Caco-2 (cell line): ENCODE data around the gene SPINK8. TPM values are rescaled to one million over a fixed set of nuclear protein-coding genes. Genes with fewer than 3 reads are reported as not detected.

ENCODE experiments used
- BruUV-seq: library from RNA; stranded (reverse); fragments of 400-500 nt; replicated peaks from 2 replicates; lab custom pipeline; 2021; lab: Mats Ljungman, UMichigan
- CTCF ChIA-PET: fragments of 300-600 bp; sonication (Branson Sonifier 250); formaldehyde crosslinking; loops from one replicate; lab custom pipeline; 2022; ENCODE audit warnings: antibody characterized with exemption; lab: Charles Lee
- POLR2A ChIA-PET: fragments of 300-600 bp; sonication (Branson Sonifier 250); formaldehyde crosslinking; loops from one replicate; lab custom pipeline; 2022; ENCODE audit warnings: antibody characterized with exemption; lab: Charles Lee
- DNase-seq, 2 experiments: peaks; one replicate each; pipeline versions ENCODE4 v3.0.0 to v3.0.0-alpha.2; 2020 to 2022
- H3K27me3 ChIP-seq: replicated peaks from 2 replicates; pipeline ENCODE4 v1.6.0; 2011; ENCODE audit warnings: low read length; ENCODE audit not compliant: control insufficient read depth, insufficient read depth
- H3K36me3 ChIP-seq: 2 replicates; pipeline ENCODE4 v1.5.1; 2011; ENCODE audit warnings: low read length; ENCODE audit not compliant: control insufficient read depth, insufficient read depth
- H3K4me1 ChIP-seq: fragments of 250-450 bp; sonication (Bioruptor Pico); 2 replicates; pipeline ENCODE4 v1.5.1; 2020; ENCODE audit warnings: mild to moderate bottlenecking
- H3K4me3 ChIP-seq: 2 replicates; pipeline ENCODE4 v1.5.1; 2011; ENCODE audit warnings: low read depth, mild to moderate bottlenecking, control low read depth, low read length
- H3K9me3 ChIP-seq: fragments of 250-450 bp; sonication (Bioruptor Pico); 2 replicates; pipeline ENCODE4 v1.5.1; 2020; ENCODE audit warnings: mild to moderate bottlenecking, moderate library complexity
- H3K27ac Mint-ChIP-seq: one replicate; pipeline ENCODE4 v1.8.0; 2022; ENCODE audit warnings: mixed read lengths; ENCODE audit not compliant: unreplicated experiment
- H3K27me3 Mint-ChIP-seq: one replicate; pipeline ENCODE4 v1.8.0; 2022; ENCODE audit warnings: mixed read lengths; ENCODE audit not compliant: insufficient read depth, unreplicated experiment
- H3K36me3 Mint-ChIP-seq: one replicate; pipeline ENCODE4 v1.8.0; 2022; ENCODE audit warnings: mild to moderate bottlenecking, mixed read lengths; ENCODE audit not compliant: insufficient read depth, unreplicated experiment
- H3K4me1 Mint-ChIP-seq: one replicate; pipeline ENCODE4 v1.8.0; 2022; ENCODE audit warnings: low read depth, mixed read lengths; ENCODE audit not compliant: unreplicated experiment
- H3K4me3 Mint-ChIP-seq: one replicate; pipeline ENCODE4 v1.8.0; 2022; ENCODE audit warnings: mild to moderate bottlenecking, moderate library complexity, mixed read lengths; ENCODE audit not compliant: unreplicated experiment
- H3K9me3 Mint-ChIP-seq: one replicate; pipeline ENCODE4 v1.8.0; 2022; ENCODE audit warnings: mixed read lengths; ENCODE audit not compliant: unreplicated experiment
- intact Hi-C: fragments of 100-400 bp; cut with micrococcal nuclease; formaldehyde crosslinking; loops from one replicate; pipeline ENCODE4 v1.10.0; 2022; ENCODE audit not compliant: unreplicated experiment
- total RNA-seq: library from RNA; stranded (reverse); gene quantifications from 2 replicates; pipeline ENCODE4 v1.2.3, GENCODE V29; 2022
- TF ChIP-seq, protein P1 (sequence below), 2 experiments: fragments of 200-600 bp in 1 of 2; IDR thresholded peaks; 1 replicate in 1 of 2; 2 replicates in 1 of 2; pipeline versions ENCODE4 v1.5.1 to v1.8.0; 2011 to 2022; ENCODE audit warnings: antibody characterized with exemption in 1 of 2, control low read depth in 1 of 2, inconsistent platforms in 1 of 2, low read depth in 1 of 2, low read length in 1 of 2, mild to moderate bottlenecking in 1 of 2, moderate library complexity in 1 of 2; ENCODE audit not compliant: insufficient read depth in 1 of 2, severe bottlenecking in 1 of 2, unreplicated experiment in 1 of 2

Gene SPINK8
- total RNA-seq, 1 experiment from 2014 or later: not detected

DNA sequence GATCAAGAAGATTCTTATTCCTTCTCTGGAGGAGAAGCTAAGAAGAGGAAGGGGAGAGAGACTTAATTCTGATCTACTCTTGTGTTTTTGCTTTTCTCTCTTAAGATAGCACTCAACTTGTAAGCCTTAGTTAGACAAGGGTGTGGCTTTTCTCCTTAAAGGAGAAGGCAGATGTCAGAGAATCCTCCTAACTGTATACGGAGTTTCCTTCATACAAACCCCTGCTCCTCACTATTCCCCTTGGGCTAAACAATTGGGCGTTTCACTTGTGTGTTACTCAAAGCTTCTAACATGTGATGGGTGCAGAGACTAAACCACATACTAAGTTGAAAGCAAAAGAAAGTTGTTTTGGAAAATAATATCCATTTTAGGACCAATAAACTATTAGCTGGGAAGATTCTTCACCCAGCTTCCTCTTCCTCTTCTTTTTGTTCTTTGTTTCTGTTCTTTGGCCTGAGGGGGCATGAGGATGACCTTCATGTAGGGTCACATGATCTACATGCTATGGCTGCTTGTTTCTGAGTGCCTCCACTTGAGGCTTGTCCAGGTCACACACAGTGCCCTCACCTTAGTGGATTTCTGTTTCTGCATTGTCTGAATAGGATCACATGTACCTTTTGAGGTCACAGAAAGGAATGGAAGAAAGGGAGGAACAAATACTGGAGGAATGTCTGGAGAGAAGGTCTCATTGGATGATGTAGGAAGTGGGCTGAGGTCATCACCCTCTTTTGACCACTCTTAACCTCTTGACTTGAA lies 14.6 kb downstream of the SPINK8 start:
- peaks cover 18% of the 10 kb centered on the region for H3K9me3 ChIP-seq
- Mint-ChIP-seq H3K27me3 (no peaks in the 10 kb centered on the region), H3K27ac (no peak overlapping the region), H3K9me3 (peaks cover 13% of the 10 kb centered on the region), H3K4me3 (no peak overlapping the region), H3K4me1 (peaks cover 11% of the 10 kb centered on the region), H3K36me3 (no peaks in the 10 kb centered on the region)
- ChIA-PET CTCF (no interaction called here), POLR2A (no interaction called here)
- intact Hi-C loops: no loop called here
- H3K36me3 ChIP-seq: no peaks in the 10 kb centered on the region
- BruUV-seq: no TSS peak
- H3K4me3 ChIP-seq: no peak overlapping the region
- DNase-seq: no peak
- no peaks in the 10 kb centered on the region for H3K27me3 ChIP-seq
- peaks cover 5% of the 10 kb centered on the region; the same call in 1 of the 2 replicates for H3K4me1 ChIP-seq
- TF ChIP-seq, protein P1, sequence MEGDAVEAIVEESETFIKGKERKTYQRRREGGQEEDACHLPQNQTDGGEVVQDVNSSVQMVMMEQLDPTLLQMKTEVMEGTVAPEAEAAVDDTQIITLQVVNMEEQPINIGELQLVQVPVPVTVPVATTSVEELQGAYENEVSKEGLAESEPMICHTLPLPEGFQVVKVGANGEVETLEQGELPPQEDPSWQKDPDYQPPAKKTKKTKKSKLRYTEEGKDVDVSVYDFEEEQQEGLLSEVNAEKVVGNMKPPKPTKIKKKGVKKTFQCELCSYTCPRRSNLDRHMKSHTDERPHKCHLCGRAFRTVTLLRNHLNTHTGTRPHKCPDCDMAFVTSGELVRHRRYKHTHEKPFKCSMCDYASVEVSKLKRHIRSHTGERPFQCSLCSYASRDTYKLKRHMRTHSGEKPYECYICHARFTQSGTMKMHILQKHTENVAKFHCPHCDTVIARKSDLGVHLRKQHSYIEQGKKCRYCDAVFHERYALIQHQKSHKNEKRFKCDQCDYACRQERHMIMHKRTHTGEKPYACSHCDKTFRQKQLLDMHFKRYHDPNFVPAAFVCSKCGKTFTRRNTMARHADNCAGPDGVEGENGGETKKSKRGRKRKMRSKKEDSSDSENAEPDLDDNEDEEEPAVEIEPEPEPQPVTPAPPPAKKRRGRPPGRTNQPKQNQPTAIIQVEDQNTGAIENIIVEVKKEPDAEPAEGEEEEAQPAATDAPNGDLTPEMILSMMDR (IDR thresholded peaks at IDR 0.05; ENCODE audit: insufficient read depth in 1 of 2, low read depth in 1 of 2, low read length in 1 of 2, severe bottlenecking in 1 of 2, unreplicated experiment in 1 of 2): no peak

DNA sequence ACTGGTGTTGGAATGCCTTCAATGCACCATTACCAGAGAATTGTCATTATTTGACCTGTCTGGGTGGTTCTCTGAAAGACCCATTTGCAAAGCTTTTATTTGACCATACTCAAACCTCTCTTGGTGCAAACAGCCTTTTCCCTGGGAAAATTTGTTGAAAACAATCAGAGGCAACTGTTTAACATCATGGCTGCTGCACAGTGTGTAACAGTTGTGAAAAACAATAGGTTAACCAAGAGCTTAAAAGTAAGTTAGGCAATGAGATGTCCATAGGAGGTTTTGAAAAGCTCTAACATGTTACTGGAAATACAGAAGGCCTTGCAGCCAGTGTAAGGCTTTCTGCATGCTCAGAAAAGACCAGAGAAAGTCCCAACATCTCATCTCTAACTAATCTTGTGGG lies 18.9 kb downstream of the SPINK8 start:
- BruUV-seq: no TSS peak
- no peak overlapping the region for H3K27ac Mint-ChIP-seq
- H3K27me3 Mint-ChIP-seq: no peaks in the 10 kb centered on the region
- H3K36me3 ChIP-seq: no peaks in the 10 kb centered on the region
- peaks cover 11% of the 10 kb centered on the region for H3K4me1 Mint-ChIP-seq
- H3K4me3 ChIP-seq: no peak overlapping the region
- H3K9me3 Mint-ChIP-seq: peaks cover 13% of the 10 kb centered on the region
- CTCF ChIA-PET: no interaction called here
- POLR2A ChIA-PET: interaction anchor here (0.6 kb wide), 1 partner anchor 225 kb away, joined by 3 read pairs; no protein-coding TSS in a partner anchor
- no peak for DNase-seq
- TF ChIP-seq, protein P1 (IDR thresholded peaks at IDR 0.05; ENCODE audit: insufficient read depth in 1 of 2, low read depth in 1 of 2, low read length in 1 of 2, severe bottlenecking in 1 of 2, unreplicated experiment in 1 of 2): no peak
- no peak overlapping the region for H3K4me3 Mint-ChIP-seq
- peaks cover 5% of the 10 kb centered on the region; the same call in 1 of the 2 replicates for H3K4me1 ChIP-seq
- H3K27me3 ChIP-seq: no peaks in the 10 kb centered on the region
- H3K9me3 ChIP-seq: peaks cover 18% of the 10 kb centered on the region
- intact Hi-C loops: no loop called here
- H3K36me3 Mint-ChIP-seq: no peaks in the 10 kb centered on the region

DNA sequence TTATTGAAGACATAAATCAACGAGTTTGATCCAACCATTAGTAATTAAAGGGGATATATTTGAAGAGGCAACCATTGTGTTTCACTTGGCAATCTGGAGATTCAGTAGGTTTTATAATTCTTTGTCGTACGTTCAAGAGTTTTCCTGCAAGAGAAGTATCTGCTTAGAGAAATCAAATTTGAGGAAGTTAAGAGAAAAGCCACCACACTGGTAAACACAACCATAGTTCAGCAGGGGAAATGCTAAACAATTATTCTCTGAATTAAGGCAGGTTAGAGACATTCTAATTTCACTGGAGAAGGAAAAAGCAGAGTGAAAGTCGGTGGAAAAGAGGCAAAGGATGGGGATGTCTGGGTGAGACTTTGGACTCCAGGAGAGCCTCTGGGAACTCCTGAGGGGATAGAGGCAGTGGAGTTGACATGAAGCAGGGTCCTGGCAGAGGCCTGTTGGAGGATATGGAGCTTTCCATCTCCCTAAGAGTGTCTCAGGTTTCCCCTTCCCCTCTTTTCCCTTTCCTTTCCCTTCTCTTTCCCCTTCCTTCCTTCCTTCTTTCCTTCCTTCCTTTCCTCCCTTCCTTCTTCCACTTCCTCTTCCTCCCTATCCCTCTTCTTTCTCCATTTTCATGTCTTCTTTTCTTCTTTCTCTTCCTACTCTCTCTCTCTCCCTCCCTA lies 26.5 kb downstream of the SPINK8 start:
- H3K9me3 ChIP-seq: no peaks in the 10 kb centered on the region
- DNase-seq: no peak
- POLR2A ChIA-PET: no interaction called here
- Mint-ChIP-seq H3K9me3 (no peaks in the 10 kb centered on the region), H3K27ac (no peak overlapping the region), H3K36me3 (peaks cover 8% of the 10 kb centered on the region), H3K4me1 (peaks cover 10% of the 10 kb centered on the region), H3K4me3 (no peak overlapping the region), H3K27me3 (no peaks in the 10 kb centered on the region)
- peaks cover 7% of the 10 kb centered on the region; the same call in 1 of the 2 replicates for H3K4me1 ChIP-seq
- TF ChIP-seq, protein P1 (IDR thresholded peaks at IDR 0.05; ENCODE audit: insufficient read depth in 1 of 2, low read depth in 1 of 2, low read length in 1 of 2, severe bottlenecking in 1 of 2, unreplicated experiment in 1 of 2): no peak
- H3K4me3 ChIP-seq: no peak overlapping the region
- BruUV-seq: no TSS peak
- H3K36me3 ChIP-seq: no peaks in the 10 kb centered on the region
- H3K27me3 ChIP-seq: no peaks in the 10 kb centered on the region
- intact Hi-C loops: no loop called here
- CTCF ChIA-PET: no interaction called here
